ENCODE data around the gene SNX9.

DNA sequence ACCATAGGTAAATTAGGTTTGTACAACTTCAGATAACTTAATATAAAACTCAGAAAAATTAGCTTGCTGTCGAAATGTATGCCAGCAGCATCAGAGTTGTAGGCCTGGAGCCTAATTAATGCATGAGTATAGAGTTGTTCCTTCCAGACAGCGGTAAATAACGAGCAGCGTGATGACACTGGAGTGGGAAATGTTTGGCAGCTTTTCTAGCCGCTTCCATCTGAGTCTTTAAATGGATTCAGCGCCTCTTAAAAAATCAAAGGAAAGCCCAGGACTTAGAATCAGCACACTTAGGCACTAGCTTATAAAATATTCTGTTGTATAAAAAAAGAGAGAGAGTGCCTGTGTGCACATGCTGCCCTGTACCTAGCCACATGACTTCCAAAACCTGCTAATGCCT lies 114.9 kb downstream of the SNX9 start:
- TF ChIP-seq, protein P1, sequence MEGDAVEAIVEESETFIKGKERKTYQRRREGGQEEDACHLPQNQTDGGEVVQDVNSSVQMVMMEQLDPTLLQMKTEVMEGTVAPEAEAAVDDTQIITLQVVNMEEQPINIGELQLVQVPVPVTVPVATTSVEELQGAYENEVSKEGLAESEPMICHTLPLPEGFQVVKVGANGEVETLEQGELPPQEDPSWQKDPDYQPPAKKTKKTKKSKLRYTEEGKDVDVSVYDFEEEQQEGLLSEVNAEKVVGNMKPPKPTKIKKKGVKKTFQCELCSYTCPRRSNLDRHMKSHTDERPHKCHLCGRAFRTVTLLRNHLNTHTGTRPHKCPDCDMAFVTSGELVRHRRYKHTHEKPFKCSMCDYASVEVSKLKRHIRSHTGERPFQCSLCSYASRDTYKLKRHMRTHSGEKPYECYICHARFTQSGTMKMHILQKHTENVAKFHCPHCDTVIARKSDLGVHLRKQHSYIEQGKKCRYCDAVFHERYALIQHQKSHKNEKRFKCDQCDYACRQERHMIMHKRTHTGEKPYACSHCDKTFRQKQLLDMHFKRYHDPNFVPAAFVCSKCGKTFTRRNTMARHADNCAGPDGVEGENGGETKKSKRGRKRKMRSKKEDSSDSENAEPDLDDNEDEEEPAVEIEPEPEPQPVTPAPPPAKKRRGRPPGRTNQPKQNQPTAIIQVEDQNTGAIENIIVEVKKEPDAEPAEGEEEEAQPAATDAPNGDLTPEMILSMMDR (conservative IDR thresholded peaks at IDR 0.05; ENCODE audit: low read length) = no peak
- no peak for TF ChIP-seq EZH2phosphoT487 (IDR thresholded peaks at IDR 0.05; ENCODE audit: borderline replicate concordance)
